AG04449 (cell line): Measurements from ENCODE around the gene PAX6.

Experiments
- CTCF ChIA-PET: fragments of 350-600 bp; formaldehyde crosslinking; extraction: SDS; loops from one replicate; lab custom pipeline; 2021; ENCODE audit warnings: antibody characterized with exemption; lab: Yijun Ruan, JAX
- POLR2A ChIA-PET: fragments of 400-600, 350-600 bp; formaldehyde crosslinking; extraction: SDS; loops from one replicate; lab custom pipeline; 2020; ENCODE audit warnings: antibody characterized with exemption, inconsistent platforms; lab: Yijun Ruan, JAX
- DNase-seq: peaks from one replicate; pipeline ENCODE4 v3.0.0-alpha.2; 2010; ENCODE audit warnings: low read depth, low spot score
- H3K4me3 ChIP-seq: 2 replicates; pipeline ENCODE4 v1.5.1; 2011; ENCODE audit warnings: low read depth, mild to moderate bottlenecking, control low read depth, low read length
- TF ChIP-seq, protein P1 (sequence below): IDR thresholded peaks from one replicate; pipeline ENCODE4 v1.5.1; 2011; ENCODE audit warnings: mild to moderate bottlenecking, moderate library complexity, low read length, control low read depth, inconsistent platforms; ENCODE audit not compliant: insufficient read depth; ENCODE audit errors: missing control alignments

Gene PAX6

GRCh38 chr11:31816468-31817053 lies 5.4 kb upstream of the PAX6 start:
- CTCF ChIA-PET, result no interaction called here
- H3K4me3 ChIP-seq, result peak overlapping the region; percentile 6
- TF ChIP-seq, protein P1, sequence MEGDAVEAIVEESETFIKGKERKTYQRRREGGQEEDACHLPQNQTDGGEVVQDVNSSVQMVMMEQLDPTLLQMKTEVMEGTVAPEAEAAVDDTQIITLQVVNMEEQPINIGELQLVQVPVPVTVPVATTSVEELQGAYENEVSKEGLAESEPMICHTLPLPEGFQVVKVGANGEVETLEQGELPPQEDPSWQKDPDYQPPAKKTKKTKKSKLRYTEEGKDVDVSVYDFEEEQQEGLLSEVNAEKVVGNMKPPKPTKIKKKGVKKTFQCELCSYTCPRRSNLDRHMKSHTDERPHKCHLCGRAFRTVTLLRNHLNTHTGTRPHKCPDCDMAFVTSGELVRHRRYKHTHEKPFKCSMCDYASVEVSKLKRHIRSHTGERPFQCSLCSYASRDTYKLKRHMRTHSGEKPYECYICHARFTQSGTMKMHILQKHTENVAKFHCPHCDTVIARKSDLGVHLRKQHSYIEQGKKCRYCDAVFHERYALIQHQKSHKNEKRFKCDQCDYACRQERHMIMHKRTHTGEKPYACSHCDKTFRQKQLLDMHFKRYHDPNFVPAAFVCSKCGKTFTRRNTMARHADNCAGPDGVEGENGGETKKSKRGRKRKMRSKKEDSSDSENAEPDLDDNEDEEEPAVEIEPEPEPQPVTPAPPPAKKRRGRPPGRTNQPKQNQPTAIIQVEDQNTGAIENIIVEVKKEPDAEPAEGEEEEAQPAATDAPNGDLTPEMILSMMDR, result no peak
- DNase-seq, result no peak
- POLR2A ChIA-PET, result no interaction called here

DNA sequence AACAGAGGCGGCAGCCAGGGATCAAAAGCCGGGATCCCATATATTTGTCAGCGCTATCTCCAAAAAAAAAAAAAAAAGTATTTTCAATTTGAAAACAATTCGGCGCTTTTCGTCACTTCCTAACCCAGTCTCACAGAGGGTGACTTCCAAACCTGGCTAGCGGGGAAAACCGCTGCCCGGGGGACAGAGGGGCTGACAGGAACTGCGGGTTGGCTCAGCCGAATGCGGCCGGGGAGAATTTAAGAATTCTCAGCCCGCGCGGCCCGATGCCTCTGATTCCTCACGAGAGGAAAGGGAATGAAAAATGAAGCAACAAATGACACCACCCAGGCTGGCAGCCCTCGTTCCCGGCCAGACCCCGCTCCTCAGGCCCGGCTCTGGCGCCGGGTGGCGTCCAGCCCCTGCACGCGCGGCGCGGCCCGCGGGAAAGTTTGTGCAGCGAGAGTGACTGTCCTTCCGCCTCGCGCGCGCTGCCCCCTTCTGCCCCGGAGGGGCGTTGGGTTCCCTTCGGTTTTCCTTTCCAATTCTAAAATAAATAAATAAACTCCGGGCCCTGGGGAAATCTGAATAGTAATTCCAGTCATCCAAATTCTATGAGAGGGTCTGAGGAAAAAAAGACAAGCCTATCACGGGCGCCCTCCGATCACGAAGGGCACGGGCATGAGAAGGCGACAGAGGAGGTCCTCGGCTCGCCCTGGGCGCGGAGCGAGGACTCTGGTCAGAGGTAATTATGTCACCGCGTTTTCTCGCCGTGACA lies 4.8 kb upstream of the PAX6 start:
- TF ChIP-seq, protein P1, result no peak
- CTCF ChIA-PET, result no interaction called here
- POLR2A ChIA-PET, result no interaction called here
- peak overlapping the region; percentile 23 for H3K4me3 ChIP-seq
- no peak for DNase-seq

- ChIA-PET CTCF (no interaction called here), POLR2A (no interaction called here)
- TF ChIP-seq, protein P1, result no peak
- H3K4me3 ChIP-seq, result no peak overlapping the region
- no peak for DNase-seq
These were observed 3.2 kb upstream of the PAX6 start for GRCh38 chr11:31814176-31814868.

DNA sequence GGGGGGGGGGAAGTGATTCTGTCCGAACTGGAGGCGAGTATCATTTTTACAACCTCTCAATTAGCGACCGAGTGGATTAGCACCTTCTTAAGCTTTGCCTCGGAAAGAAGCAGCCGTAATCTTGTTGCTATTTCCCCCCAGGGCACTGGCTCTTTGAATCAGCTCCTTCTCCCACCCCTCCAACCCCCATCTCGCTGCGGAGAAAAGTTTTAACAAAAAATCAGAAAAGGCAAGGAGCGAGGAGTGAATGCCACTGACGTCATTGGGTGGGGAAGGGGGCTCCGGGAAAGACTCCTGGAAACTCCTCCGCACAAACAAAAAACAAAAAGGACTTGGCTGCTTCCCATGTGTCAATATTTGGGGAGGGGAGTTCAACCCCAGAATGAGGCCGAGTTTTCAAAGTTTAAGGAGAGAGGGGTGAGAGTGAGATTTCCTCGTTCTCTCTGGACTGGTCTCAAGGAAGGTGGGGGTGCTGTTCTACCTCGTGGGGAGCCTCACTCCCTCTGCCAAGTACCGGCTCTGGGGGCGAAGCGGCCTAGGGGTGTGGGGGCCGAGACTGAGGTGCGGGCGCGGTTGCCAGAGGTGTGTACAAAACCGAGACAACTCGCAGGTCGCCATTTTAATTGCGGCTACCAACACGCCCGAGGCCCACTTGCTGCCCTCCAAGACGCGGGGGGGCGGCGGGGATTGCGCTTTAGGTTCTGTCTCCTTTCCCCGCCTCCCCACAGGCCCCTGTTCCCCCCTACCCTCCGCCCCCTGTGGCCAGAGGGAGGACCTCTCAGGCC lies 2.5 kb upstream of the PAX6 start:
- H3K4me3 ChIP-seq, result no peak overlapping the region
- TF ChIP-seq, protein P1, result no peak
- ChIA-PET POLR2A (interaction anchor here (0.6 kb wide), 1 partner anchor 1506 kb away, joined by 3 read pairs; no protein-coding TSS in a partner anchor), CTCF (interaction anchor here (1.0 kb wide), 1 partner anchor 58 kb away, joined by 3 read pairs; no protein-coding TSS in a partner anchor)
- DNase-seq, result no peak

DNA sequence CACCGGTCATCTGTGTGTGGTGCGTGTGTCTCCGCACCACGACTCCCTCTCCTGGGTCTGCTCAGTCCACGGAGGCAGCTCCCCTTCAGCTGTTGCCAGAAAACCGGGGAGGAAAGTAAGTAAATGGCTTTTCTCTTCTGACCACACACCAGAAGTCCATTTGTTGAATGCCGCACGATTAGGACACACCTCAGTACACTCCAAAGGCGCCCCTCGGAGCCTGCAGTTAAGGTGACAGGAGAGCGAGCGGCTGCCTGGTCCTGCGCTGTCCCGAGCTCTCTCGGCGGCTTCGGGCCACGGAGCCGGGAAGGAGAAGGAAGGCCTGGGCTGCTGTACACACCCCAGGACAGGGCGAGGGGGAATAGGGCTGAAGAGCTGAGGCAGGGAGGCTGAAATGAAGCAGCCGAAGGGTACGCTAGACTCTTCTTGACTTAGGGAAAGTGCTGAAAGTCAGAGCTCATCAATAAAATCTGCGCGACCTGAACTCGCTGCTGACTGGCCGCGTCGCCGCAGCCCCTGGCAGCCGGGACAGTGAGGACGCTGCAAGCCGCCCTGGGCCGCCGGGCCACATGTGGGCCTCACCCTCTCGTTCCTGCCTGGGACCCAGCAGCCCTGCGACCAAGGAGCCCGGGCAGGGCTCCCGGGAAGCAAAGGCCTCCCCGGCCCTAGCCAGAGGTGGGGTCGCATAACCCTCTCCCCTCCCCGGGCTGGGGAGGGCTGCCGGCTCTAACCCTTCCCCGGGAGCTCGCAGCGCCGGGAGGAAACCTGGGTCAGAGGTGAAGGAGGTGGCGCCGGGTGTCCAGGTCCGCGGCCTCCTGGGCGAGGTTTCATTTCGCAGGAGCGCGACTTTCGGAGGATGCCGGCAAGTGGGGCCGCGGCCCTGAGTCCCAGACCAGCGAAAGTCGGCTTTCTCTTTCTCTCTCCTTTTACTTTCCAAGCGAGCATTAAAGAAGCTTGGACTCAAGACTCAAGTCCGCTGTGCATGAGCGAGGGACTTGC lies 1.6 kb upstream of the PAX6 start:
- ChIA-PET CTCF (interaction anchor here (1.0 kb wide), 1 partner anchor 59 kb away, joined by 3 read pairs; no protein-coding TSS in a partner anchor), POLR2A (interaction anchor here (0.6 kb wide), 1 partner anchor 1507 kb away, joined by 3 read pairs; no protein-coding TSS in a partner anchor)
- peak overlapping the region; percentile 12 for H3K4me3 ChIP-seq
- DNase-seq, result no peak
- TF ChIP-seq, protein P1, result no peak
